DND-41 (cell line): ENCODE measurements around the gene HTR2A.

Experiments used
- ATAC-seq: fragments of 200-7000 bp; cut with Tn5 transposase; 3 replicates; pipeline ENCODE4 v1.9.1; 2021; ENCODE audit warnings: low read depth; ENCODE audit not compliant: insufficient read depth
- DNase-seq: peaks from one replicate; pipeline ENCODE4 v3.0.0-alpha.2; 2020
- H2AFZ ChIP-seq: 2 replicates; pipeline ENCODE4 v1.6.0; 2012; ENCODE audit warnings: low read depth, low read length
- H3K27ac ChIP-seq: 2 replicates; pipeline ENCODE4 v1.5.1; 2012; ENCODE audit warnings: low read length, inconsistent platforms
- H3K27me3 ChIP-seq: fragments of 200-600 bp; sonication (generic); 2 replicates; pipeline ENCODE4 v1.6.0; 2012; ENCODE audit warnings: low read length, mild to moderate bottlenecking, inconsistent platforms; ENCODE audit not compliant: insufficient read depth, poor library complexity
- H3K36me3 ChIP-seq: 2 replicates; pipeline ENCODE4 v1.5.1; 2012; ENCODE audit warnings: low read length, inconsistent platforms; ENCODE audit not compliant: insufficient read depth
- H3K4me1 ChIP-seq: 2 replicates; pipeline ENCODE4 v1.5.1; 2012; ENCODE audit warnings: mild to moderate bottlenecking, low read length; ENCODE audit not compliant: insufficient read depth
- H3K4me2 ChIP-seq: 2 replicates; pipeline ENCODE4 v1.6.0; 2012; ENCODE audit warnings: mild to moderate bottlenecking, moderate library complexity, low read length, inconsistent platforms; ENCODE audit not compliant: insufficient read depth
- H3K4me3 ChIP-seq, 2 experiments: fragments of 200-600 bp in 1 of 2; shearing (Covaris generic) in 1 of 2; 2 replicates each; pipeline ENCODE4 v1.5.1; 2012 to 2016; ENCODE audit warnings: inconsistent platforms in 2 of 2, low read length in 2 of 2, mild to moderate bottlenecking in 2 of 2, low read depth in 1 of 2, moderate library complexity in 1 of 2
- H3K79me2 ChIP-seq: 2 replicates; pipeline ENCODE4 v1.6.0; 2012; ENCODE audit warnings: low read length, inconsistent platforms; ENCODE audit not compliant: insufficient read depth
- H3K9ac ChIP-seq: 2 replicates; pipeline ENCODE4 v1.6.0; 2012; ENCODE audit warnings: low read depth, mild to moderate bottlenecking, inconsistent platforms, low read length, moderate library complexity
- H3K9me3 ChIP-seq: 2 replicates; pipeline ENCODE4 v1.5.1; 2012; ENCODE audit warnings: low read length, moderate library complexity, mild to moderate bottlenecking, inconsistent platforms; ENCODE audit not compliant: insufficient read depth, severe bottlenecking
- H4K20me1 ChIP-seq: 2 replicates; pipeline ENCODE4 v1.6.0; 2012; ENCODE audit warnings: low read length; ENCODE audit not compliant: insufficient read depth
- EZH2 ChIP-seq: IDR thresholded peaks from 3 replicates; pipeline ENCODE4 v1.6.1; 2012; ENCODE audit warnings: borderline replicate concordance, low read depth, mild to moderate bottlenecking, moderate library complexity, low read length, inconsistent platforms; ENCODE audit not compliant: severe bottlenecking
- TF ChIP-seq, protein P1 (sequence below): IDR thresholded peaks from 2 replicates; pipeline ENCODE4 v1.5.1; 2012; ENCODE audit warnings: borderline replicate concordance, low read length, moderate library complexity, mild to moderate bottlenecking; ENCODE audit not compliant: poor library complexity, severe bottlenecking; ENCODE audit errors: extremely low read depth

Gene HTR2A

DNA sequence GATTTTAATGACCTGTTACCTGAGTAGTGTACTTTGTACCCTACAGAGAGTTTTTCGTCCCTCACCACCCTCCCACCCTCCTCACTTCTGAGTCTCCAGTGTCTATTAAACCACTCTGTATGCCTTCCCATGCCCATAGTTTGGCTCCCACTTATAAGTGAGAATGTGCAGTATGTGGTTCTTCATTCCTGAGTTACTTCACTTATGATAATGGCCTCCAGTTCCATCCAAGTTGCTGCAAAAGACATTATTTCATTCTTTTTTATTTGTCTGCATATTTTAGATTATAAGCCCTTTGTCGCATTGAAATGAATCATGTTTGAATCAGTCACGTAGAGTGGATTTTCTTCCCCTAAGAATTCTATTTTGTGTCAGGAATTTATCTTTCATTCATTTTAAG lies 12.2 kb upstream of the HTR2A start:
- ATAC-seq: no peak
- H2AFZ ChIP-seq: no peak overlapping the region
- TF ChIP-seq, protein P1, sequence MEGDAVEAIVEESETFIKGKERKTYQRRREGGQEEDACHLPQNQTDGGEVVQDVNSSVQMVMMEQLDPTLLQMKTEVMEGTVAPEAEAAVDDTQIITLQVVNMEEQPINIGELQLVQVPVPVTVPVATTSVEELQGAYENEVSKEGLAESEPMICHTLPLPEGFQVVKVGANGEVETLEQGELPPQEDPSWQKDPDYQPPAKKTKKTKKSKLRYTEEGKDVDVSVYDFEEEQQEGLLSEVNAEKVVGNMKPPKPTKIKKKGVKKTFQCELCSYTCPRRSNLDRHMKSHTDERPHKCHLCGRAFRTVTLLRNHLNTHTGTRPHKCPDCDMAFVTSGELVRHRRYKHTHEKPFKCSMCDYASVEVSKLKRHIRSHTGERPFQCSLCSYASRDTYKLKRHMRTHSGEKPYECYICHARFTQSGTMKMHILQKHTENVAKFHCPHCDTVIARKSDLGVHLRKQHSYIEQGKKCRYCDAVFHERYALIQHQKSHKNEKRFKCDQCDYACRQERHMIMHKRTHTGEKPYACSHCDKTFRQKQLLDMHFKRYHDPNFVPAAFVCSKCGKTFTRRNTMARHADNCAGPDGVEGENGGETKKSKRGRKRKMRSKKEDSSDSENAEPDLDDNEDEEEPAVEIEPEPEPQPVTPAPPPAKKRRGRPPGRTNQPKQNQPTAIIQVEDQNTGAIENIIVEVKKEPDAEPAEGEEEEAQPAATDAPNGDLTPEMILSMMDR: no peak
- no peak for TF ChIP-seq EZH2
- H3K27me3 ChIP-seq: peaks cover 6% of the 10 kb centered on the region
- no peaks in the 10 kb centered on the region for H3K36me3 ChIP-seq
- no peaks in the 10 kb centered on the region for H3K9me3 ChIP-seq
- no peaks in the 10 kb centered on the region for H4K20me1 ChIP-seq
- H3K4me2 ChIP-seq: no peak overlapping the region
- H3K4me1 ChIP-seq: no peaks in the 10 kb centered on the region
- H3K9ac ChIP-seq: no peak overlapping the region
- no peak overlapping the region for H3K4me3 ChIP-seq
- H3K79me2 ChIP-seq: no peaks in the 10 kb centered on the region
- DNase-seq: no peak
- H3K27ac ChIP-seq: no peak overlapping the region

DNA sequence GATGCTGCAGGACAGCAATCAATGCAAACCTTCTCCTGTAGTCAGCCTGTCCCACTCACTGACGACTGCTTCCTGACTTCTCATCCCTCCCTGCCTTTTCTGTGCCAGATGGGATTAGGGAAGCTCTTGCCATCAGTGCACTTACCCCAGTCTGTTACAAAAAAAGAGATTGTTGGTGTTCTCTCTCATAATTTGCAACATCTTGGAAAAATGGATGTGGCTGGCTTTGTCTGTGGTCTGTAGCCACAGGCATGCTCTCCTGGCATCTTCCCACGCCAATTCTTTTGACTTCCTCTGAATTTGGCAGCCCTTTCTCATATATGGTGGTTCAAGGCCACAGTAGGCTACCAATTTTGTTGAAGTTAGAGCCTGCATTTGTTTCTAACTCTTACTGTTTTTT lies 11.6 kb upstream of the HTR2A start:
- no peak for DNase-seq
- ATAC-seq: no peak

DNA sequence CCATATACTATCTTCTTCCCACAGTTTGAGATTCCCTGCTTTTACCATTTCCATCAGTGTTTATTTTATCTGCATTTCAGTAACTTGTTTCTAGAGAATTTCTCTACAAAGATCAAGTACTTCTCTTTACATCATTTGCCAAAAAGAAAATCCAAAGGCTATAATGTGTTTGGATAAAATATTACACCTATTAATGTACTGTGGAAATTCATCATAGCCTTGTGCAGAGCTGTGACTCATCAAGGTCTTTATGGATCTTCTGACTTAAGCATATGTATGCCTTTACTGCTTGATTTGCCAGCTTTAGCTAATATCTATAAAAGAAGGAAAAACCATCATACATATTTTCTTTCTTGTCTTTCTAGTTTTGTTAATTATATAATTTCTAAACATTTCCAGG lies 9.6 kb upstream of the HTR2A start:
- ATAC-seq: no peak
- H3K27me3 ChIP-seq: peaks cover 11% of the 10 kb centered on the region

More for the DNA sequence above, 11.6 kb upstream of the HTR2A start:
- Histone ChIP-seq H3K36me3 (no peaks in the 10 kb centered on the region), H3K27ac (no peak overlapping the region), H3K4me1 (no peaks in the 10 kb centered on the region), H3K4me3 (no peak overlapping the region), H4K20me1 (no peaks in the 10 kb centered on the region), H3K4me2 (no peak overlapping the region), H2AFZ (no peak overlapping the region), H3K79me2 (no peaks in the 10 kb centered on the region), H3K9me3 (no peaks in the 10 kb centered on the region), H3K9ac (no peak overlapping the region), H3K27me3 (peaks cover 6% of the 10 kb centered on the region)
- TF ChIP-seq EZH2: no peak
- TF ChIP-seq, protein P1: no peak

More for the DNA sequence above, 9.6 kb upstream of the HTR2A start:
- H4K20me1 ChIP-seq: no peaks in the 10 kb centered on the region
- no peaks in the 10 kb centered on the region for H3K9me3 ChIP-seq
- no peak overlapping the region for H3K9ac ChIP-seq
- TF ChIP-seq EZH2: no peak
- TF ChIP-seq, protein P1: no peak
- no peaks in the 10 kb centered on the region for H3K79me2 ChIP-seq
- no peak overlapping the region for H3K4me2 ChIP-seq
- H3K27ac ChIP-seq: no peak overlapping the region
- H3K36me3 ChIP-seq: no peaks in the 10 kb centered on the region
- H3K4me1 ChIP-seq: no peaks in the 10 kb centered on the region
- H2AFZ ChIP-seq: no peak overlapping the region
- DNase-seq: no peak
- no peak overlapping the region for H3K4me3 ChIP-seq
